GM21390 (cell line): ENCODE data around the gene HIP1.
"Not testable (repeated sequence)": the region's sequence is repeated elsewhere in the genome, so short reads cannot be mapped to it uniquely, and the experiment has no call there.

Source experiments
- ATAC-seq: cut with Tn5 transposase; IDR thresholded peaks from one replicate; pipeline ENCODE4 v1.9.1; 2021; ENCODE audit not compliant: unreplicated experiment

Gene HIP1

GRCh38 chr7:75534727-75535307 lies 203.9 kb downstream of the HIP1 start:
- ATAC-seq, result no peak

DNA sequence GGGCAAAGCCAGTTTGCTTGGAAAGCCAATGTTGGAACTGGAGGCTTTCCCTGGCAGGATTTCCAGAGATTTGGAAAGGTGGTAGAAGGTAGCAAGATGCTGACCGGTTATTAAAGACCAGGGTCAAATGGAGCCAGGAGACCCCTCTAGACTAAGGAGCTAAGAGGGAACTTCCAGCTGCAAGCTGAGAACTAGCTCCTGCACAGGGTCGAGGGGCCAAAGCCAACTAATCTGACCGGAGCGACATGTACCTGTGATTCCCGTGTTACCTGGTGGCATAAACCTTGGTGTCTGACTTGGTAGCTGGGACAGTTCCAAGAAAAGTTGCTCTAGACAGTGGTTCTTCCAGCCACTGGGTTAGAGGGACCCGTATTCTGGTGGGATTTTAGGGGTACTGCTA lies 204.8 kb downstream of the HIP1 start:
- ATAC-seq, result no peak

DNA sequence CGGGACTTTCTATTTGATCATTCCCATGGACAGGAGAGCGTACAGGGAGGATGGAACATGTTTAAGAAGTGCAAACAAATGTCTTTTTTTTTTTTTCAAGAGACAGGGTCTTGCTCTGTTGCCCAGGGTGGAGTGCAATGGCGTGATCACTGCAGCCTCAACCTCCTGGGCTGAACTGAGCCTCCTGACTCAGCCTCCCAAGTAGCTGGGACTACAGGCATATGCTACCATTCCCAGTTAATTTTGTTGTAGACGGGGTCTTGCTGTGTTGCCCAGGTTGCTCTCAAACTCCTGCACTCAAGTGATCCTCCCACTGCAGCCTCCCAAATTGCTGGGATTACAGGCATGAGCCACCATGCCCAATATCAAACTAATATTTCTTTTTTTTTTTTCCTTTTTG lies 206.1 kb downstream of the HIP1 start:
- no peak for ATAC-seq

DNA sequence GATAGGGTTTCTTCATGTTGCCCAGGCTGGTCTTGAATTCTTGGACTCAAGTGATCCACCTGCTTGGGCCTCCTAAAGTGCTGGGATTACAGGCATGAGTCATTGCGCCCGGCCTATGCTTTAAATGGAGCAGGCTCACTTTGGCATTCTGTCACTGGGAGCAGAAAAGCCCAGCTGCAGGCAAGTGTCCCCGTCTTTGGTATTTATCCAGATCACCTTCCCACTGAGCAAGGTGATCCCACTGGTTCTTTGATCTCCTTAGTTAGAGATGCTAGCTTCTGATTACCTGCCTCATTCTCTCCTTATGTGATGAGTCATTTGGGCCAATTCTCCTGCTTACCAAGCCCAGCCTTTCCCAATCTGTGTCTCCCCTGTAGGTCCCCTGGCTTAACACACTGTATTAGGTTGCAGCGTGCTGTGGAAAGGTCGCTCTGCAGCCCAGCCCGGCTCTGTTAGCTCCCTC lies 207.4 kb downstream of the HIP1 start:
- ATAC-seq, result no peak

- ATAC-seq, result not testable (repeated sequence)
Observed at GRCh38 chr7:75527224-75527722, 211.5 kb downstream of the HIP1 start.

DNA sequence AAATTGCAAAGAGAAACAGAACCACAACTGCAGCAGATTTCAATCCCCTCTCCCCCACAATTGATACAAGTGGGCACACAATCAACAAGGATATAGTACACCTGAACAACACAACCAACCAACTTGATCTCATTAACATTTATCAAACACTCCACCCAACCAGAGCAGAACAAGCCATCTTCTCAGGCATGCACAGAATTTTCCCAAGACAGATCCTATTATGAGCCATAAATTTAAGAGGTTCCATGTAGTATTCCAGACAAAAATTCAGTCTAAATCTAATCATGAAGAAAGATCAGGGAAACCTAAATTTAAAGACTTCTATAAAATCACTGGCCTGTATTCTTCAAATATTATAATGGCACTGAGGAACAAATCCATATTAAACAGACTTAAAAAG lies 217.0 kb downstream of the HIP1 start:
- not testable (repeated sequence) for ATAC-seq

DNA sequence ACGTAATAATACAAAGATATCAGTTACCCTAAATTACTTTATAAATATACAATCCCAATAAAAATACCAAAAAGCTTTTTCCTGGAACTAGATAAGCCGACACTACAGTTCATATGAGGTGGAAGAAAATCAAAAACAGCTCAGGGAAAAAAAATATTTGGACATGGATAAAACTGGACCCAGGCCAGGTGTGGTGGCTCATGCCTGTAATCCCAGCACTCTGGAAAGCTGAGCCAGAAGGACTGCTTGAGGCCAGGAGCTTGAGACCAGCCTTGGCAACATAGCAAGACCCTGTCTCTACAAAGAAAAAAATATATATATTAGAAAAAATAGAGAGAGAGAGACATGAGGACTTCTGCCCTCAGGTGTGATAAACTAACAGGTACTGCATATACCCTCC lies 219.9 kb downstream of the HIP1 start:
- not testable (repeated sequence) for ATAC-seq

GRCh38 chr7:75509033-75509432 lies 229.7 kb downstream of the HIP1 start:
- not testable (repeated sequence) for ATAC-seq

DNA sequence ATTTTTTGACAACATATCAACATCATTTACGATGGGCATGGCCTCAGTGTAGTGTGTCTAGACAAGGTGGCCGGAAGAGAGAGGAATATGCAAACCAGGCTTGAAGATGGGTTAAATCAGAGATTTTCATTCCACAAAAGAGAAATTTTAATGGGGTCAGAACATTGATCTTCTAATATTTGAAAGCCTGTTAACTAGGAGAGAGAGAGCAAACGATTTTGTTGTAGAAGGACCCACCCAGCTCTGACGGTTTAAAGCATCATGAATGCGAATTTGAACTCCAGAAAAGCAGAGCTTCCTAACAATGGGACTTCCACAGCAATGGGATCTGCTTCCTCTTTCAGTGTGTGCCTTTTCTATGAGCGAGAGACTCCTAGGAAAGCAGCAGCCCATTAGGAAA lies 246.7 kb downstream of the HIP1 start, which contains the start of gene SPDYE5:
Gene SPDYE5 (plus strand): TSS at position 301 of the 400 bp plus-strand sequence. CDS start 1,728 bp downstream, outside the sequence.
- ATAC-seq, result not testable (repeated sequence)

DNA sequence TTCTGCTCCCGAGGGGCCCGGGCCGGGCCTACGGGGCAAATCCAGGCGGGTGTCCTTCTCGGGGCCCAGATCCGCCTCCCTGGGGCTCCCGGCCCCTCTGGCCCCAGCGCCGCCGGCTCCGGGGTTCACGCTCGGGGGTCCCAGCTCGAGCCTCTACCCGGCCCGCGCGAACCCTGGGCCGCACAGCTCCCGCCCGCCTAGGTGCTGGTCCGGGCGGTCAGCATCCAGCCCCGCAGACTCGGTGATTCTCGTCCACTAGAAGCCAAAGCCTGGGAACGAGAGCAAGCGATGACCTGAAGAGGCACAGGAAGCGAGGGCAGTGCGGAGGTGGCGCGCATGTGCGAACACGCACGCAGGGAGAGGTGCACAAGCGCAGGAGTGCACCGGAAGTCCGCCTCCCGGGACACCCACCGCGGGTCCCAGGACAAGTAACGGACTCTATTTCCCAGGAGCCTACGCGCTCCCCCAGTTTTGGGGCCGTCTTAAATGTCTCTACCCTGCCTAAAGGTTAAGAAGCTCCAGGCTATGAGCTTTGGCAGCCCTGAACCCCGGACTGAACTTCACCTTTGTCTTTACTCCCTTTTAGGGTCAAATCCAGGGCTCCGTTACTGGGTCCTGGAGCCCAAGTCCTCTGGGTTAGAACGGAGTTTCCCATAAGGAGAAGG lies 252.6 kb downstream of the HIP1 start, which contains the start of gene POM121C:
Gene POM121C (minus strand): TSS at position 321 of the 665 bp plus-strand sequence. CDS start 44,803 bp downstream, outside the sequence.
- ATAC-seq, result peak; percentile 99

- ATAC-seq, result not testable (repeated sequence)
Observed at GRCh38 chr7:75485355-75485978, 253.3 kb downstream of the HIP1 start.
